NCI-H1092 (cell line): ENCODE measurements around the gene UQCRC2.
"Not testable (repeated sequence)": the region's sequence is repeated elsewhere in the genome, so short reads cannot be mapped to it uniquely, and the experiment has no call there.

Source experiments
- DNase-seq: peaks from one replicate; lab custom pipeline; 2025; lab: John Stamatoyannopoulos, UW

The UQCRC2 gene

DNA sequence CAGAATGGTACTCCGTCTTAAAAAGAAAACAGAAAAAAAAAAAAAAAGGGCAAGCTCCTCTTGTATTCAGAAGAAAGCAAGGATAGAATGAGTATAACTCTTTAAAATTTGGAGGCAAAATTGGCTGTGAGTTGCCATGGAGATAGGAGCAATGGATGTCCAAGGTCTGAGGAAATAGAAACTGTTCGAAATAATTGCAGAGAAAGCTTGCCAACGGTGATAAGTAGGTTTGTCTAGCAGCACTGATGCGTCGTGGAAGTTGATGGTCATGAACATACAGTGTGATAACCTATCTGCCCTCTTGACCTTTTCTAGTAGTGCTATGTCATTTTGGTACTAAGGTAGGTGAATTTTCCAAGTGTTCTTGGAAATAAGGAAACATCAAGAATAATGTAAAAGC lies 57.7 kb downstream of the UQCRC2 start:
- no peak for DNase-seq

DNA sequence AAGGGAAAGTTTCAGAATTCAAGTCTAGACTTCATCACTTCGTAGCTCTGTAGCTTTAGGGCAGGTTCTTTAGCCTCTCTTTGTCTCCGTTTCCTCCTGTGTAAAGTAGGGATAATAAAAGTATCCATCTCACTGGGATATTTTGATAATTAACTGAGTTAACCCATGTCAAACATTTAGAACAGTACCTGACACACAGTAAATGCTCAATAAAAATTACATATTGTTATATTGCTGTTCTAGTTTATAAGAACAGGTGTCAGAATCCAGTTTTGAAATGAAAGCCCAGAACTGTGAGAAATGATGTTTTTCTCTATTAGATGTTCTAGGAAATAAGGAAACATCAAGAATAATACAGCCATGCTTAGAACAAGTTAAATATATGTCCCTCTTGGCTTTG lies 59.1 kb downstream of the UQCRC2 start:
- DNase-seq: no peak

DNA sequence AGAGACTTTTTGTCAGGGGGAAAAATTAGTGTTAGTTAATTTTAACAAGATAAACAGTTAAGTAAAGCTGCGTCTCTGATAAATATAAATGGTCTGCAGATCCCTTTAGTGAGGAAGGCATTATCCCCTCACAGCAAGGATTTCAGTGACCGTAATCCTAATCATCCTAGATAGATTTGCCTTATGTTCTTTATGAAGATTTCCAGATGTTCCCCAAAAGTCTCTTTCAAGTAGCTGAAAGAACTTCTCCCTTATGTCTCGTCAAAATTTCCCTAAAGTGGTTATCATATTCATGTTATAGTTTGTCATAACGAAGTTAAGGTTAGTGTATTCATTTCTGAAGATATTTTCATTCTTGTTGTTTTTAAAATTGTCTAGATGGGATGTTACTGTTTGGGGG lies 60.3 kb downstream of the UQCRC2 start:
- no peak for DNase-seq

DNA sequence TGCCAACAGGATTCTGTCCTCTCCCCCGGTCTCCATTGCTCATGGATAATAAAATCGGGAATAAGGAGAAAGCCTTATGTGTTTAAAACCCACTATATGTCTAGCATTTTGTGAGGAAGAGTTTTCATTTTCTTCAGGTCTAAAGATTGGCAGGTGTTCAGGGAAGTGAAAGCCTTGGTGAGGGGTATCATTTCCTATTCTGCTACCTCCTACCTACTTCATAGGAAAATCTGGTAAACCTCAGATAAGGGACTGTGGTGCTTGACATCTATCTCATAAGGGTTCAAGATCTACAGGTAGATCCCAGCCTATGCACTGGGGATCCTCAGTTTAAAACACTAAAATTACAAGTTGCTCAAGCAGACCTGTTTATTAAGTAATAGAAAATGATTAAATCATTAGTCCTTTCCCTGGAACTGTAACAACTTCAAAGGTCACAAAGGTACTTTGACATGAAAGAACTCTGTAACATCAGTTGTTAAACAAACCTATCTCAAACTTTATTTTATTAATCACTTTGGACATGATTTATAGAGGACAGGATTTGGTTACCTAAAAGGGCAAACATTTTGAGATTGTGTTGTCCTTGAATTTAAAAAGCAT lies 61.2 kb downstream of the UQCRC2 start:
- DNase-seq: no peak

DNA sequence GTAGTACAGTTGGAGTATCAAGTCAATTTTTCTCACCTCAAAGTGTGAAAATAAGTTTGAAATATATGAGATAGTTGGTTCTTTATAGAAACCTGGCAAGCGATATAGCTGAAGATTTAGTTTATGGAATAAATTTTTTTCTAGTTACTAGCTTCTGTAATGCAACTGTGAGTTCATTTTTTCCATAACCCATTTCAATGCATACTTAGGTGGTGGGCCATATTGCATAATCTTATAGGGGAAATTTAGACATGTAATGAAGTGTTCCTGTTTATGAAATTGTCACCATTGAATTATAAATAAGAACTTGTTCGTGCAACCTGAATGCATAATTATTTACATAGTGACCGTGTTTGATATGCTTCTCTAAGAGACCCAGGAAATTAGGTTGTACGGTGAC lies 63.8 kb downstream of the UQCRC2 start:
- DNase-seq: no peak

DNA sequence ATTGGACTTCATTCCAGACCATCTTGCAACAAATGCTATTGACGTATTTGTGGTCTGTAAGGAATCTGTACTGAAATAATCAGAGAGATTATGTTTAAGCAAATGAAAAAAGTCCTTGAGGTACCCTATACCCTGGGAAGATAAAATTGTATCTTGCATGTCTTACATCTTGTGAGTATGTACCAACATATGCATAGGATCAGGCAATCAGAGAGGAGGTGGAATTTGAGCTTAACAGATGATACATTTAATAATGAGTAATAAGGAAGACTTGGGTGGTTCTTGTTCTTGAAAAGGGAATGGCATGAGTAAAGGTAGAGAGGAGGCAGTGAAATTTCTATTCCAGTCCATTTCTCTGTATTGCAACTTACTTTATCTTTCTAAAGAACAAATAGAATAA lies 65.4 kb downstream of the UQCRC2 start:
- DNase-seq: no peak

DNA sequence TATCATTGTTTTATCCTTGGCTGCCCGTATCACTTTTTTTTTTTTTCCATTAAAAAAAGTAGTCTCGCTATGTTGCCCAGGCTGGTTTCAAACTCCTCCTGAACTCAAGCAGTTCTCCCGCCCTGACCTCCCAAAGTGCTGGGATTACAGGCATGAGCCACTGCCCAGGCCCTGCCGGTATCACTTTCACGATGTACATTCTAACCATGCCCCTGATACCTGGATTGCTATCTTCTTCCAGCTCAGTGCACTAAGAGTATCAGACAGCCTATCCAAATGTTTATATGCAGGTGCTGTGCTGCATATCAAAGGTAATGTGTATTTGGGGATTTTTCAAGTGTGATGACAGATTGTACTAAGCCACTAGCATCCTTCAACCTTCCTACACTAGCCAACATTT lies 69.0 kb downstream of the UQCRC2 start:
- no peak for DNase-seq

DNA sequence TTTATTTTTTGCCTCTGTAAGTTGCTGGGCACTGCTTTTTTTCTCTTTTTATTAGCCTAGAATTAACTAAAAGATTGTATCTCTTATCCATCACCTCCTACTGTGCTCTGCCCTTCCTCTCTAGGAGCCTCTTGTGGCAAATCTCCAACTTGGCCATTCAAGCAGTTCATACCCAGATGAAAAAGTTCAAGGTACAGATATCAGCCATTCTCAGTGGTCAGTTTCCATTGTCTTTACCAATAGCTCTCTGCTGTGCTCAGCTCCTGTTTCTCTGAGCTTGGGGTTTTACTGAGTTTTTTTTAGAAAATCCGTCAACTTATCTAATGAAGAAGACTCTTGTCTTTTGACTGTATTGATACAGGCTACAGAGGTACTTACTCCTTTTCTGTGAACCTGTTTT lies 70.3 kb downstream of the UQCRC2 start:
- no peak for DNase-seq

DNA sequence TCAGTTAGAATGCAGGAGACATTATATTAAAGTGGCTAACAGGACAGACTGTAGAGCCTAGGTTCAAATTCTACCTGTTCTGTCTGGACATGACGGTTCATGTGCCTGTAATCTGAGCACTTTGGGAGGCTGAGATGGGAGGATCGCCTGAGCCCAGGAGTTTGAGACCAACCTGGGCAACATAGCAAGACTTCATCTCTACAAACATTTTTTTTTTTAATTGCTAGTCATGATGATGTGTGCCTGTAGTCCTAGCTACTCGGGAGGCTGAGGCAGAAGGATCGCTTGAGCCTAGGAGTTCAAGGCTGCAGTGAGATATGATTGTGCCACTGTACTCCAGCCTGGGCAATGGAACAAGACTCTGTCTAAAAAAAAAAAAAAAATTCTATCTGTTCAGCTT lies 71.6 kb downstream of the UQCRC2 start:
- DNase-seq: not testable (repeated sequence)

DNA sequence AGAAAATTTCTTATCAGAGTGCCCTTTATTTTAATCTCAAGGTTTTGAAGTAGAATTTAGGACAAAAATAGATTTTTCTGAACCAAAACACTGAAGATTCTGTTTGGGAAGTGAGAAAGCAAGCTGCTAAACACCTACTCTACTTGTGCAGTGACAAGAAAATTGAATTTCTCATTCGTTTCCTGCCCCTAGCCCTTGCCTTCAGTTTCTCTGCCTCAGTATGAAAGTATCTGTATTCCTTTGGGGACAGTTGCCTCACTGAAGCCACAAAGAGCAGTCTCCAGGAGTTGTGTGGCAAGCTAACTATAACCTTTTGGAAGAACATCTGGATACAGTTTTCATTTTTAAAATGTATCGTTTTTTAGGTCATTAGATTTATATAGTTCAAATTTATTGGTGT lies 74.5 kb downstream of the UQCRC2 start:
- no peak for DNase-seq

DNA sequence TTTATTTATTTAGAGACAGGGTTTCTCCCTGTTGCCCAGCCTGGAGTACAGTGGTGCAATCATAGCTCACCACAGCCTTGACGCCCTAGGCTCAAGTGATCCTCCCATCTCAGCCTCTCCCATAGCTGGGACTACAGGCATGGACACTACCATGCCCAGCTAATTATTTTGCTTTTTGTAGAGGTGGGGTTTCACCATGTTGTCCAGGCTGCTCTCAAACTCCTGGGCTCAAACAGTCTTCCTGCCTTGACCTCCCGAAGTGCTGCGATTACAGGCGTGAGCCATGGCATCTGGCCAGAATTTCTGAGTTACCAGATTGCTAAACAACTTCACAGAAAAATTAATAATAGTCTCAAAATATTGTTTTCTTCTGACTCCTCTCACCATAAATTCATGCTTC lies 76.5 kb downstream of the UQCRC2 start:
- DNase-seq: no peak

DNA sequence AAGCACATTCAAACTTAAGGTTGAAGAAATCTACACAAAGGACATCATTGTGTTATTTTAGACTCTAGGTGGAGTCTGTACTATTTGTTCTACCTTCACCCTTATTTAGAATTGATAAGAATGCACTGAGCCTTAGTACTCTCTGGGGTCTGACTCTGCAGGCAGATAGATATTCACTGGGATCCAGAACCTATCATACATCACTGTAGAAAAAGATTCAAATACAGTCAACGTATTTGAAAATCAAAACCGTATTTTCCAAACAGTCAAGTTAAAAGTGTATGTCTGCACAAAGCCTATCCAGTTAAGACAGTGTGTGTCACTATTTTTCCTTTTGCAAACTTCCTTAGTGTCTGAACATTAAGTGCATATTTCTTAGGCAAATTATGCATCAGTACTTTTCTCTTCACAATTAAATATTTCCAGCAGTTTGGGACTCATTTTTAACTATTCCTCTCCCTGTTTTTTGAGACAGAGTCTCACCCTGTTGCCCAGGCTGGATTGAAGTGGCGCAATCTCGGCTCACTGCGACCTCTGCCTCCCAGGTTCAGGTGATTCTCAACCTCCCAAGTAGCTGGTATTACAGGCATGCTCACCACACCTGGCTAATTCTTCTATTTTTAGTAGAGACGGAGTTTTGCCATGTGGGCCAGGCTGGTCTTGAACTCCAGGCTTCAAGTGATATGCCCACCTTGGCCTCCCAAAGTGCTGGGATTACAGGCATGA lies 77.1 kb downstream of the UQCRC2 start:
- DNase-seq: no peak

DNA sequence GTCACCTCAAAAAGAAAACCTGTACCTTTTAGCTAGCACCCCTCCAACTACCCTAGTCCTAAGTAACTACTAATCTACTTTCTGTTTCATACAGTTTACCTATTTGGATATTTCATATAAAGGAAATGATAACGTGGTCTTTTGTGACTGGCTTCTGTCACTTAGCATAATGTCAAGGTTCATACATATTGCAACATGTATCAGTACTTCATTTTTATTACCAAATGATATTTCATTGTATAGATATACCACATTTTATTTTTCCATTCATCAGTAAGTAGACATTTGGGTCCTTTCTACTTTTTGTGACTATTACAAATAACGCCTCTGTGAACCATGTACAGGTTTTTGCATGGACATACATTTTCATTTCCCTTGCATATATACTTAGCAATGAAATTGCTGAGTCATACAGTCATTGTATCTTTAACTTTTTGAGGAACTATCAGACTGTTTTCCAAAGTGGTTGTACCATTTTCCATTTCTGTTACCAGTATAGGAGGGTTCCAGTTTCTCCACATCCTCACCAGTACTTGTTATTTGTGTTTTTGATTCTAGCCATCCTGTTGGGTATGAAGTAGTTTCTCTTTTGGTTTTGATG lies 78.4 kb downstream of the UQCRC2 start:
- no peak for DNase-seq
